CD14-positive monocyte (primary cell): ENCODE data around the gene GAGE12F. TPM values are rescaled to one million over a fixed set of nuclear protein-coding genes. Genes with fewer than 3 reads are reported as not detected.
"Not testable (repeated sequence)": the region's sequence is repeated elsewhere in the genome, so short reads cannot be mapped to it uniquely, and the experiment has no call there.

Source experiments
- DNase-seq, 3 donors: peaks; one replicate each; pipeline ENCODE4 v3.0.0-alpha.2; 2011 to 2022
- H2AFZ ChIP-seq: 2 replicates; pipeline ENCODE4 v1.6.0; 2012; ENCODE audit warnings: mild to moderate bottlenecking, low read depth, low read length, inconsistent platforms; ENCODE audit not compliant: insufficient read depth, poor library complexity, severe bottlenecking
- H3K27ac ChIP-seq, 2 donors: 1 replicate in 1 of 2; 2 replicates in 1 of 2; pipeline ENCODE4 v1.5.1; 2012 to 2013; ENCODE audit warnings: low read length in 2 of 2, control low read depth in 1 of 2, inconsistent platforms in 1 of 2, low read depth in 1 of 2, mild to moderate bottlenecking in 1 of 2
- H3K27me3 ChIP-seq, 2 donors: one replicate each; pipeline versions ENCODE4 v1.6.0 to v1.6.1; 2011 to 2013; ENCODE audit warnings: low read length in 2 of 2; ENCODE audit not compliant: control insufficient read depth in 2 of 2, insufficient read depth in 2 of 2
- H3K36me3 ChIP-seq, 2 donors: replicated peaks in 1 of 2; 1 replicate in 1 of 2; 2 replicates in 1 of 2; pipeline versions ENCODE4 v1.5.1 to v1.6.1; 2012 to 2013; ENCODE audit warnings: low read length in 2 of 2, control low read depth in 1 of 2, inconsistent platforms in 1 of 2, mild to moderate bottlenecking in 1 of 2; ENCODE audit not compliant: insufficient read depth in 2 of 2, control insufficient read depth in 1 of 2
- H3K4me1 ChIP-seq, 2 donors: 1 replicate in 1 of 2; 2 replicates in 1 of 2; pipeline versions ENCODE4 v1.5.1 to v1.6.1; 2012 to 2013; ENCODE audit warnings: low read length in 2 of 2, control low read depth in 1 of 2, inconsistent platforms in 1 of 2, mild to moderate bottlenecking in 1 of 2, moderate library complexity in 1 of 2; ENCODE audit not compliant: insufficient read depth in 2 of 2, control insufficient read depth in 1 of 2
- H3K4me2 ChIP-seq: replicated peaks from 2 replicates; pipeline ENCODE3; 2012; ENCODE audit warnings: low read length, moderate library complexity, mild to moderate bottlenecking; ENCODE audit not compliant: poor library complexity, severe bottlenecking; ENCODE audit errors: extremely low read depth
- H3K4me3 ChIP-seq, 3 experiments: fragments of 200-600 bp in 1 of 3; sonication (generic) in 1 of 3; replicated peaks in 1 of 3; 1 replicate in 2 of 3; 2 replicates in 1 of 3; pipeline ENCODE4 v1.5.1; 2011 to 2013; ENCODE audit warnings: low read length in 3 of 3, mild to moderate bottlenecking in 3 of 3, control low read depth in 2 of 3, low read depth in 2 of 3, inconsistent platforms in 1 of 3, moderate library complexity in 1 of 3
- H3K79me2 ChIP-seq: 2 replicates; pipeline ENCODE4 v1.6.0; 2012; ENCODE audit warnings: mild to moderate bottlenecking, control low read depth, inconsistent platforms, low read length, moderate library complexity; ENCODE audit not compliant: insufficient read depth
- H3K9ac ChIP-seq: 2 replicates; pipeline ENCODE4 v1.6.0; 2017; ENCODE audit warnings: low read length, mild to moderate bottlenecking; ENCODE audit not compliant: insufficient read depth, poor library complexity, severe bottlenecking
- H3K9me3 ChIP-seq, 2 donors: replicated peaks in 1 of 2; 1 replicate in 1 of 2; 2 replicates in 1 of 2; pipeline versions ENCODE4 v1.5.1 to v1.6.1; 2012 to 2013; ENCODE audit warnings: low read length in 2 of 2, control low read depth in 1 of 2; ENCODE audit not compliant: control insufficient read depth in 1 of 2, insufficient read depth in 1 of 2
- H4K20me1 ChIP-seq: 2 replicates; pipeline ENCODE4 v1.6.0; 2012; ENCODE audit warnings: mild to moderate bottlenecking, low read length, control low read depth, moderate library complexity; ENCODE audit not compliant: insufficient read depth
- H3K27ac Mint-ChIP-seq, 7 donors: one replicate each; pipeline ENCODE4 v1.8.0; 2020; ENCODE audit warnings: mild to moderate bottlenecking in 7 of 7, mixed read lengths in 7 of 7, moderate library complexity in 6 of 7, inconsistent platforms in 2 of 7
- H3K27me3 Mint-ChIP-seq, 3 donors: one replicate each; pipeline ENCODE4 v1.8.0; 2021 to 2022; ENCODE audit warnings: low read depth in 3 of 3, mild to moderate bottlenecking in 3 of 3, mixed read lengths in 3 of 3, moderate library complexity in 3 of 3, inconsistent platforms in 1 of 3
- H3K36me3 Mint-ChIP-seq, 2 donors: one replicate each; pipeline ENCODE4 v1.8.0; 2020; ENCODE audit warnings: mixed read lengths in 2 of 2, inconsistent platforms in 1 of 2, mild to moderate bottlenecking in 1 of 2
- H3K4me1 Mint-ChIP-seq: one replicate; pipeline ENCODE4 v1.8.0; 2020; ENCODE audit warnings: mild to moderate bottlenecking, mixed read lengths
- H3K4me3 Mint-ChIP-seq, 2 donors: one replicate each; pipeline ENCODE4 v1.8.0; 2020; ENCODE audit warnings: mild to moderate bottlenecking in 2 of 2, mixed read lengths in 2 of 2, moderate library complexity in 1 of 2
- H3K9me3 Mint-ChIP-seq, 7 donors: one replicate each; pipeline ENCODE4 v1.8.0; 2020 to 2022; ENCODE audit warnings: mixed read lengths in 7 of 7, mild to moderate bottlenecking in 6 of 7, moderate library complexity in 6 of 7, inconsistent platforms in 2 of 7
- WGBS: methylation state at CpG from one replicate; pipeline ENCODE4 v1.1.5; 2013; ENCODE audit warnings: missing lambda C conversion rate; ENCODE audit not compliant: insufficient coverage; 5-methylcytosine and 5-hydroxymethylcytosine counted together
- intact Hi-C, 2 donors: fragments of 100-400 bp; cut with micrococcal nuclease; formaldehyde crosslinking; loops; one replicate each; pipeline versions ENCODE4 v1.15.0 to v1.15.1; 2023
- polyA minus RNA-seq: library from RNA; depleted of rRNA, polyadenylated mRNA; stranded (reverse); fragments of >200 nt; gene quantifications from 2 replicates; pipeline ENCODE4 v1.2.3, GENCODE V29; 2012
- polyA plus RNA-seq, 3 donors: library from polyadenylated mRNA; depleted of rRNA in 1 of 3; unstranded in 2 of 3; stranded (reverse) in 1 of 3; fragments of 300-500 nt in 2 of 3; fragments of >200 nt in 1 of 3; fragmentation: Illumina TruSeq in 2 of 3; gene quantifications; 1 replicate in 2 of 3; 2 replicates in 1 of 3; pipeline ENCODE4 v1.2.3, GENCODE V29; 2012 to 2021
- total RNA-seq, 12 experiments: library from RNA in 1 of 12; stranded (reverse) in 1 of 12; fragments of 120-200 nt in 1 of 12; gene quantifications; one replicate each; pipeline ENCODE4 v1.2.4 and lab custom pipeline; 2013 to 2026; ENCODE audit warnings: mixed read lengths in 6 of 12, inconsistent platforms in 1 of 12

Gene GAGE12F
- total RNA-seq (2013) = not detected
- not detected for polyA plus RNA-seq
- not detected in 2 replicates for polyA minus RNA-seq
- total RNA-seq (lab: John Stamatoyannopoulos, UW) = 0 reads per million in 11 experiments

GRCh38 chrX:49560542-49560941, at the start of gene GAGE12F:
Gene GAGE12F, plus strand, starts transcription at chrX:49560842. Its CDS starts 1,155 bp downstream, at chrX:49561997.
- H3K9me3 Mint-ChIP-seq, H3K9ac ChIP-seq, H2AFZ ChIP-seq, H3K27me3 Mint-ChIP-seq, H4K20me1 ChIP-seq, intact Hi-C loops, H3K36me3 ChIP-seq, DNase-seq, H3K27me3 ChIP-seq, H3K4me1 ChIP-seq, H3K27ac Mint-ChIP-seq, H3K9me3 ChIP-seq, H3K79me2 ChIP-seq, H3K4me1 Mint-ChIP-seq, H3K4me3 ChIP-seq, H3K4me2 ChIP-seq, H3K27ac ChIP-seq, H3K4me3 Mint-ChIP-seq, H3K36me3 Mint-ChIP-seq: not testable (repeated sequence)
- WGBS = no CpG with 5 or more reads among the region's 16 CpGs

GRCh38 chrX:49531877-49532276, 28.8 kb upstream of the GAGE12F start, which contains the start of gene GAGE12C:
Gene GAGE12C, plus strand, starts transcription at chrX:49532177. Its CDS starts 1,155 bp downstream, at chrX:49533332.
- H3K4me1 Mint-ChIP-seq, H3K4me3 ChIP-seq, H3K36me3 Mint-ChIP-seq, H3K4me3 Mint-ChIP-seq, H4K20me1 ChIP-seq, H3K27me3 Mint-ChIP-seq, H3K4me2 ChIP-seq, H2AFZ ChIP-seq, DNase-seq, intact Hi-C loops, H3K9ac ChIP-seq, H3K79me2 ChIP-seq, H3K27ac ChIP-seq, H3K27ac Mint-ChIP-seq, H3K9me3 Mint-ChIP-seq, H3K4me1 ChIP-seq, H3K36me3 ChIP-seq, H3K9me3 ChIP-seq, H3K27me3 ChIP-seq: not testable (repeated sequence)
- no CpG with 5 or more reads among the region's 16 CpGs for WGBS

- H3K4me1 Mint-ChIP-seq, H3K4me1 ChIP-seq, H3K4me2 ChIP-seq, H3K9me3 Mint-ChIP-seq, H3K4me3 Mint-ChIP-seq, H3K79me2 ChIP-seq, H3K36me3 ChIP-seq, H3K36me3 Mint-ChIP-seq, H3K27ac Mint-ChIP-seq, H4K20me1 ChIP-seq, H2AFZ ChIP-seq, H3K4me3 ChIP-seq, H3K9me3 ChIP-seq, H3K27me3 ChIP-seq, H3K27me3 Mint-ChIP-seq, H3K27ac ChIP-seq, DNase-seq, H3K9ac ChIP-seq, intact Hi-C loops: not testable (repeated sequence)
- WGBS = no CpG with 5 or more reads among the region's 16 CpGs
These were observed 19.2 kb upstream of the GAGE12F start, which contains the start of gene GAGE12D for GRCh38 chrX:49541433-49541832. Gene GAGE12D, plus strand, starts transcription at chrX:49541733. Its CDS starts 1,155 bp downstream, at chrX:49542888.

GRCh38 chrX:49550989-49551388, 9.7 kb upstream of the GAGE12F start, which contains the start of gene GAGE12E:
Gene GAGE12E, plus strand, starts transcription at chrX:49551289. Its CDS starts 1,155 bp downstream, at chrX:49552444.
- H3K9ac ChIP-seq, H3K9me3 ChIP-seq, H3K4me1 ChIP-seq, H3K4me2 ChIP-seq, H3K4me1 Mint-ChIP-seq, H3K27me3 ChIP-seq, H2AFZ ChIP-seq, H3K27ac Mint-ChIP-seq, H3K9me3 Mint-ChIP-seq, H3K4me3 Mint-ChIP-seq, H3K4me3 ChIP-seq, intact Hi-C loops, H4K20me1 ChIP-seq, DNase-seq, H3K27ac ChIP-seq, H3K79me2 ChIP-seq, H3K36me3 ChIP-seq, H3K36me3 Mint-ChIP-seq, H3K27me3 Mint-ChIP-seq: not testable (repeated sequence)
- WGBS = no CpG with 5 or more reads among the region's 16 CpGs
